Epithelial cell of esophagus (primary cell): Measurements from ENCODE around the gene IGSF23.
A peak's percentile ranks its signal among the peaks of the same experiment; 100 is the strongest.
"Not testable (repeated sequence)": the region's sequence is repeated elsewhere in the genome, so short reads cannot be mapped to it uniquely, and the experiment has no call there.

Experiments used
- DNase-seq: peaks from one replicate; pipeline ENCODE4 v3.0.0; 2010; ENCODE audit warnings: low read depth
- H3K4me3 ChIP-seq: 2 replicates; pipeline ENCODE4 v1.5.1; 2011; ENCODE audit warnings: mild to moderate bottlenecking, low read length, control low read depth
- TF ChIP-seq, protein P1 (sequence below): IDR thresholded peaks from 2 replicates; pipeline ENCODE4 v1.5.1; 2011; ENCODE audit warnings: low read depth, mild to moderate bottlenecking, low read length, control low read depth, inconsistent platforms; ENCODE audit not compliant: insufficient read depth; ENCODE audit errors: missing control alignments

The IGSF23 gene

DNA sequence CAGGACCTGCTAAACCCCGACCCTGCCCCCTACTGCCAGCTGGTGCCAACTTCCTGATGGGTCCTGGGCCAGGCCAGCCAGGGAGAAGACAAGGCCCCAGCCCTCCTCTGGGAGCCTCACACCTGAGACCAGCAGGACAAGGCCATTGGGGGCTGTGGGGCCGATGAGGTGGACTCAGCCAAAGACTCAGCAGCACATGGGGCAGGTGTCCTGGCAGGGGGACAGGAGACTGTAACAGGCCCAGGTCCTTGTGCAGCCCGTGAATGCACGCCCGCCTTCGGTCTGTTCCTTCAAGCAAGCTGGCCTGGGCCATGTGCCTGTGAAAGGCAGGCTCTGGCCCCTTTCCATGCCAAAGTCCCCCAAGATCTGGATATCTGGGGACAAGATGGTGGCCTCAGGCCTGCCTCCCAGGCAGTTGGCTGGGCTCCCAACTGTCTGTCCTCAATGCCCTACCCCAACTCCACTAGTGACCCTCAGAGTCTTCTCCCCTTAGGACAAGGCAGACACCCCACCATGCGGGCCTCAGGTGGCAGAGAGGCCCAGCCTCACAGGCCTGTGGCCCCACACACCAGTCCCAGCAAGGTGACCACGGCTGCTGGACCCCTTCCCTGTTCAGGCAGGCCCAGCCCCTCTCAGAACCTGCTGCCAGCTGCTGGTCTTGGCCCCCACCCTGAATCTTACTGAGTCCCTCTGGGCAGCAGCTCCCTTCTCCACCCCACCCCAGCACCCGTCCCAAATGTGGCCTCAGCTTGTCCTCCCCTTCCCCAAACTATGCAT, 70.3 kb downstream of the IGSF23 start:
- TF ChIP-seq, protein P1, sequence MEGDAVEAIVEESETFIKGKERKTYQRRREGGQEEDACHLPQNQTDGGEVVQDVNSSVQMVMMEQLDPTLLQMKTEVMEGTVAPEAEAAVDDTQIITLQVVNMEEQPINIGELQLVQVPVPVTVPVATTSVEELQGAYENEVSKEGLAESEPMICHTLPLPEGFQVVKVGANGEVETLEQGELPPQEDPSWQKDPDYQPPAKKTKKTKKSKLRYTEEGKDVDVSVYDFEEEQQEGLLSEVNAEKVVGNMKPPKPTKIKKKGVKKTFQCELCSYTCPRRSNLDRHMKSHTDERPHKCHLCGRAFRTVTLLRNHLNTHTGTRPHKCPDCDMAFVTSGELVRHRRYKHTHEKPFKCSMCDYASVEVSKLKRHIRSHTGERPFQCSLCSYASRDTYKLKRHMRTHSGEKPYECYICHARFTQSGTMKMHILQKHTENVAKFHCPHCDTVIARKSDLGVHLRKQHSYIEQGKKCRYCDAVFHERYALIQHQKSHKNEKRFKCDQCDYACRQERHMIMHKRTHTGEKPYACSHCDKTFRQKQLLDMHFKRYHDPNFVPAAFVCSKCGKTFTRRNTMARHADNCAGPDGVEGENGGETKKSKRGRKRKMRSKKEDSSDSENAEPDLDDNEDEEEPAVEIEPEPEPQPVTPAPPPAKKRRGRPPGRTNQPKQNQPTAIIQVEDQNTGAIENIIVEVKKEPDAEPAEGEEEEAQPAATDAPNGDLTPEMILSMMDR, result no peak
- no peak overlapping the region for H3K4me3 ChIP-seq
- DNase-seq, result no peak

DNA sequence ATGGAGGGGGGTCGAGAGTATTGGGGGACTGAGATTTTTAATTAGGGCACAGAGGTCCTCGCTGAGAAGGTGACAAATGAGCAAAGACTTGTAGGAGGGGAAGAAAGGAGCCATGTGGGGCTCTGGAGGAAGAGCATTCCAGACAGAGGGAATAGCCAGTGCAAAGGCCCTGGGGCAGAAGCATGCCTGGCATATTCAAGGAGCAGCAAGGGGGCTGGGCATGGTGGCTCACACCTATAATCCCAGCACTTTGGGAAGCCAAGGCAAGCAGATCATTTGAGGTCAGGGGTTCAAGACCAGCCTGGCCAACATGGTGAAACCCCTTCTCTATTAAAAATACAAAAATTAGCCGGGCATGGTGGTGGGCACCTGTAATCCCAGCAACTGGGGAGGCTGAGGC, 71.0 kb downstream of the IGSF23 start:
- not testable (repeated sequence) for DNase-seq, H3K4me3 ChIP-seq

DNA sequence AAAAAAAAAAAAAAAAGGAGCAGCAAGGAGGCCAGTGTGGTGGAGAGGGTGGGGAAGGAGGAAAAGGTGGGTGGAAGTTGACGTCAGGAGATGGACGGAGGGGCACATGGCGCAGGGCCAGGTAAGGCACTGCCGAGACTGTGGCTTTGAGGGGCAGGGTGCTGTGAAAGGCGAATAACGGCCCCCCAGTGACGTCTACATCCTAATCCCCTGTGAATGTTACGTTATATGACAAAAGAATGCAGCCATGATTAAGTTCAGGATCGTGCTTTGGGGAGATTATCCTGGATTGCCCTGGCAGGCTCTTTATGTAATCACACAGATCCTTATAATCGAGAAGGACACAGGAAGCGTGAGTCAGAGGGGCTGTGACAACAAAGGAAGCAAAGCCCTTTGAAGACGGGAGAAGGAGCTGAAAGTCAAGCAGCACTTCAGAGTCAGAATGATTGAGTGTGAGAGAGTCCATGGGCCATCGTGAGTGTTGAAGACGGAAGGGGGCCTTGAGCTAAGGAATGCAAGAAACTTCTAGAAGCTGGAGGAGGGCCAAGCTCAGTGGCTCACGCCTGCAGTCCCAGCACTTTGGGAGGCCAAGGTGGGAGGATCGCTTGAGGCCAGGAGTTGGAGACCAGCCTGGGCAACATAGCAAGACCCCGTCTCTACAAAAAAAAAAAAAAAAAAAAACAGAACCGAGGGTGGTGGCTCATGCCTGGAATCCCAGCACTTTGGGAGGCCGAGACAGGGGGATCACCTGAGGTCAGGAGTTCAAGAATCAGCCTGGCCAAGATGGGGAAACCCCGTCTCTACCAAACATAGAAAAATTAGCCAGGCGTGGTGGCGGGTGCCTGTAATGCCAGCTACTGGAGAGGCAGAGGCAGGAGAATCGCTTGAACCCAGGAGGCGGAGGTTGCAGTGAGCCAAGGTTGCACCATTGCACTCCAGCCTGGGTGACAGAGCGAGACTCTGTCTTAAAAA, 71.8 kb downstream of the IGSF23 start:
- TF ChIP-seq, protein P1, result no peak
- no peak overlapping the region for H3K4me3 ChIP-seq
- DNase-seq, result peak; percentile 74

DNA sequence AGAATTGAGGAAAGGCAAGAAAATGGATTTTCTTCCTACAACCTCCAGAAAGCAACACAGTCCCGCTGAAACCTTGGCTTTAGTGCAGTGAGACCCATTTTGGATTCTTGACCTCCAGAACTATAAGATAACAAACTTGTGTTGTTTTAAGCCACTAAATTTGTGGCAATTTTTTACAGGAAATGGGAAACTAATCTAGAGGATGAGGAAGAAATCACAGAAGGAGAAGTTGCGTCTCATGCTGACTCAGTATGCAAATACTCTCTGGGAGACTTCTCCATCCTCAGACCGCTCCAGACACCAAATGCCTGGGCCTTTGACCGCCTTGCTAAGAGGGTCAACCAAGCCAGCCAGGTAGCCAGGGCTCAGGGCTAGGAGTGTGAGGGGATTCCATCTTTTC, 72.5 kb downstream of the IGSF23 start:
- no peak overlapping the region for H3K4me3 ChIP-seq
- TF ChIP-seq, protein P1, result no peak
- DNase-seq, result peak; percentile 40
